Chondrocyte (in vitro differentiated cells): ENCODE data around the gene LASP1NB.
A peak's percentile ranks its signal among the peaks of the same experiment; 100 is the strongest.
"Not testable (repeated sequence)": the region's sequence is repeated elsewhere in the genome, so short reads cannot be mapped to it uniquely, and the experiment has no call there.

Experiments
- DNase-seq: peaks from one replicate; pipeline ENCODE4 v3.0.0; 2021; ENCODE audit warnings: mixed read lengths, low spot score
- H3K27ac Mint-ChIP-seq: one replicate; pipeline ENCODE4 v1.8.0; 2021; ENCODE audit warnings: mild to moderate bottlenecking, moderate library complexity, mixed read lengths; ENCODE audit not compliant: unreplicated experiment
- H3K27me3 Mint-ChIP-seq: 2 replicates; pipeline ENCODE4 v1.8.0; 2021; ENCODE audit warnings: low read depth, mixed read lengths
- H3K36me3 Mint-ChIP-seq: 2 replicates; pipeline ENCODE4 v1.8.0; 2021; ENCODE audit warnings: low read depth, mixed read lengths
- H3K4me1 Mint-ChIP-seq: 2 replicates; pipeline ENCODE4 v1.8.0; 2021; ENCODE audit warnings: low read depth, mild to moderate bottlenecking, mixed read lengths
- H3K4me3 Mint-ChIP-seq: one replicate; pipeline ENCODE4 v1.8.0; 2021; ENCODE audit warnings: mild to moderate bottlenecking, moderate library complexity, mixed read lengths; ENCODE audit not compliant: unreplicated experiment
- H3K9me3 Mint-ChIP-seq: 2 replicates; pipeline ENCODE4 v1.8.0; 2021; ENCODE audit warnings: low read depth, mixed read lengths
- CTCF ChIP-seq: fragments of 200-600 bp; sonication (generic); IDR thresholded peaks from 2 replicates; pipeline ENCODE4 v1.5.0; 2021; ENCODE audit warnings: antibody characterized with exemption, mild to moderate bottlenecking, moderate library complexity

The LASP1NB gene

GRCh38 chr17:38940404-38940803 lies 15.0 kb downstream of the LASP1NB start:
- no peaks in the 10 kb centered on the region for H3K36me3 Mint-ChIP-seq
- no peak overlapping the region for H3K4me3 Mint-ChIP-seq
- H3K27ac Mint-ChIP-seq = no peak overlapping the region
- no peaks in the 10 kb centered on the region for H3K9me3 Mint-ChIP-seq
- TF ChIP-seq CTCF = no peak
- peaks cover 17% of the 10 kb centered on the region for H3K4me1 Mint-ChIP-seq
- DNase-seq = no peak
- no peaks in the 10 kb centered on the region for H3K27me3 Mint-ChIP-seq

GRCh38 chr17:38942696-38943334 lies 17.4 kb downstream of the LASP1NB start:
- H3K27ac Mint-ChIP-seq = no peak overlapping the region
- H3K9me3 Mint-ChIP-seq = no peaks in the 10 kb centered on the region
- DNase-seq = no peak
- TF ChIP-seq CTCF = no peak
- H3K4me3 Mint-ChIP-seq = no peak overlapping the region
- H3K36me3 Mint-ChIP-seq = no peaks in the 10 kb centered on the region
- no peaks in the 10 kb centered on the region for H3K27me3 Mint-ChIP-seq
- H3K4me1 Mint-ChIP-seq = peaks cover 4% of the 10 kb centered on the region

- Mint-ChIP-seq H3K27ac (no peak overlapping the region), H3K9me3 (no peaks in the 10 kb centered on the region), H3K27me3 (no peaks in the 10 kb centered on the region), H3K4me3 (no peak overlapping the region), H3K36me3 (no peaks in the 10 kb centered on the region), H3K4me1 (peaks cover 4% of the 10 kb centered on the region)
- DNase-seq = no peak
- no peak for TF ChIP-seq CTCF
Observed at GRCh38 chr17:38943607-38944006, 18.2 kb downstream of the LASP1NB start.

GRCh38 chr17:38947189-38947588 lies 21.8 kb downstream of the LASP1NB start:
- Mint-ChIP-seq H3K27ac (no peak overlapping the region), H3K36me3 (no peaks in the 10 kb centered on the region), H3K27me3 (no peaks in the 10 kb centered on the region), H3K9me3 (no peaks in the 10 kb centered on the region), H3K4me1 (peaks cover 4% of the 10 kb centered on the region), H3K4me3 (no peak overlapping the region)
- DNase-seq = no peak
- TF ChIP-seq CTCF = no peak

- peaks cover 17% of the 10 kb centered on the region for H3K4me1 Mint-ChIP-seq
- not testable (repeated sequence) for DNase-seq, H3K27me3 Mint-ChIP-seq, H3K27ac Mint-ChIP-seq, H3K4me3 Mint-ChIP-seq, H3K36me3 Mint-ChIP-seq, H3K9me3 Mint-ChIP-seq
Observed at GRCh38 chr17:38953800-38954199, 28.4 kb downstream of the LASP1NB start.

- peak overlapping the region; percentile 91 for H3K27ac Mint-ChIP-seq
- no peak for TF ChIP-seq CTCF
- H3K4me3 Mint-ChIP-seq = peak overlapping the region; percentile 50
- peaks cover 32% of the 10 kb centered on the region for H3K4me1 Mint-ChIP-seq
- no peaks in the 10 kb centered on the region for H3K9me3 Mint-ChIP-seq
- no peaks in the 10 kb centered on the region for H3K36me3 Mint-ChIP-seq
- DNase-seq = no peak
- no peaks in the 10 kb centered on the region for H3K27me3 Mint-ChIP-seq
Observed at GRCh38 chr17:38958326-38958725, 32.9 kb downstream of the LASP1NB start.
